ENCODE results near the gene CDK5R2. TPM values are rescaled to one million over a fixed set of nuclear protein-coding genes. Genes with fewer than 3 reads are reported as not detected.
A peak's percentile ranks its signal among the peaks of the same experiment; 100 is the strongest.

CDK5R2 gene
- polyA plus RNA-seq, 1 donor (not counting 4 experiments of a cell fraction or from before 2014, with no cell fraction given), result not detected

DNA sequence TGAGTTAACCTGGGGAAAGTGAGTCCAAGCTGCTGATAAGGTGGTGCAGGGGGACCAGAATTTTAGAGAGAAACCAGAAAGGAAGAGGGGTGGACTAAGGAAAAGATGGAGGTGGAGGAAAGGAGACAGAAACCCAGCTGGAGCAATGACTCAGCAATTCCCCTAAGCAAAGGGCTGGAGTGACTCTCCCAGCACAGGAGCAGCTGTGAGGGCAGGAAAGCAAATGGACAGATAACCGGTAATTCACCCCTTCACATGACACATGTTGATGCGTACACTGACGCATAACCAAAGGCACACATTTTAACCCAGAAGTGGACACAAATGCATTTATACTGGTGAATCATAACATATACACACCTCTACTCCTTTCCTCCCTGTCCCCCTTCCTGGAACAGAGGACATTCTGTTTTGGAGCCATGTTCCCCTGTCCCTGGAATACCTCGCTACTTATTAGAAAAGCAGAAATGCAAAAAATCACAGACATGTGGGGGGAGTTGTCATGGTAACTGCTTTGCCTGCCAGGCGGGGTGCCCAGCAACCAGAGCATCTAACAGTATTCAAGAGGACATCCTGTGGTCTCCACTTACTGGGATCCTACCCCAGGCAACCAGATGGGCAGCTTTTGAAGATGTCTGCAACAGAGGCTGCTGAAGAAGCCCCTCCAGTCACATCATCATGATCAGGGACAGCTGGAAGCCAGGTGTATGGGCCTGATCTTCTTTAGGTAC, 4.7 kb downstream of the CDK5R2 start:
- Histone ChIP-seq H3K4me3 (ENCODE audit: control insufficient read depth in 2 of 3, extremely low read depth in 1 of 3, insufficient read depth in 2 of 3, low read depth in 1 of 3, low read length in 3 of 3) (no peak overlapping the region), H3K9me1 (ENCODE audit: control insufficient read depth, extremely low read depth, insufficient read depth, low read length) (no peaks in the 10 kb centered on the region), H3K36me3 (ENCODE audit: control insufficient read depth in 2 of 2, extremely low read depth in 1 of 2, insufficient read depth in 2 of 2, low read length in 2 of 2) (no peaks in the 10 kb centered on the region), H3K4me2 (ENCODE audit: control insufficient read depth, extremely low read depth, insufficient read depth, low read depth, low read length) (peak overlapping the region; percentile 77), H2AFZ (ENCODE audit: control insufficient read depth, low read length) (no peak overlapping the region), H3K9me3 (ENCODE audit: control insufficient read depth, low read depth, low read length) (no peaks in the 10 kb centered on the region), H4K20me1 (ENCODE audit: control insufficient read depth, extremely low read depth, insufficient read depth, low read length) (peaks cover 8% of the 10 kb centered on the region), H3K79me2 (ENCODE audit: control insufficient read depth, insufficient read depth, low read length) (no peaks in the 10 kb centered on the region), H3K27me3 (ENCODE audit: control insufficient read depth, extremely low read depth, insufficient read depth, low read length) (peaks cover 42% of the 10 kb centered on the region), H3K9ac (ENCODE audit: control insufficient read depth, extremely low read depth, insufficient read depth, low read length) (no peak overlapping the region), H3K4me1 (ENCODE audit: control insufficient read depth, extremely low read depth, insufficient read depth, low read length) (peaks cover 10% of the 10 kb centered on the region), H3K27ac (ENCODE audit: control insufficient read depth, insufficient read depth, low read length) (peak overlapping the region; percentile 8)
- dilution Hi-C loops (cut with MboI; ENCODE audit: extremely low pct_ligation_motif_present, low sequenced_read_pairs), result no loop called here
- peak; percentile 50 for DNase-seq (ENCODE audit: low read depth, low spot score)
- TF ChIP-seq, protein P1, sequence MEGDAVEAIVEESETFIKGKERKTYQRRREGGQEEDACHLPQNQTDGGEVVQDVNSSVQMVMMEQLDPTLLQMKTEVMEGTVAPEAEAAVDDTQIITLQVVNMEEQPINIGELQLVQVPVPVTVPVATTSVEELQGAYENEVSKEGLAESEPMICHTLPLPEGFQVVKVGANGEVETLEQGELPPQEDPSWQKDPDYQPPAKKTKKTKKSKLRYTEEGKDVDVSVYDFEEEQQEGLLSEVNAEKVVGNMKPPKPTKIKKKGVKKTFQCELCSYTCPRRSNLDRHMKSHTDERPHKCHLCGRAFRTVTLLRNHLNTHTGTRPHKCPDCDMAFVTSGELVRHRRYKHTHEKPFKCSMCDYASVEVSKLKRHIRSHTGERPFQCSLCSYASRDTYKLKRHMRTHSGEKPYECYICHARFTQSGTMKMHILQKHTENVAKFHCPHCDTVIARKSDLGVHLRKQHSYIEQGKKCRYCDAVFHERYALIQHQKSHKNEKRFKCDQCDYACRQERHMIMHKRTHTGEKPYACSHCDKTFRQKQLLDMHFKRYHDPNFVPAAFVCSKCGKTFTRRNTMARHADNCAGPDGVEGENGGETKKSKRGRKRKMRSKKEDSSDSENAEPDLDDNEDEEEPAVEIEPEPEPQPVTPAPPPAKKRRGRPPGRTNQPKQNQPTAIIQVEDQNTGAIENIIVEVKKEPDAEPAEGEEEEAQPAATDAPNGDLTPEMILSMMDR (optimal IDR thresholded peaks at IDR 0.05 in 1 of 3, IDR thresholded peaks at IDR 0.05 in 1 of 3, conservative IDR thresholded peaks at IDR 0.05 in 1 of 3; ENCODE audit: extremely low read depth in 1 of 3, insufficient read depth in 2 of 3, low read length in 3 of 3), result no peak
- no peak for TF ChIP-seq EZH2 (IDR thresholded peaks at IDR 0.05; ENCODE audit: low read length)
- no peak for FAIRE-seq

DNA sequence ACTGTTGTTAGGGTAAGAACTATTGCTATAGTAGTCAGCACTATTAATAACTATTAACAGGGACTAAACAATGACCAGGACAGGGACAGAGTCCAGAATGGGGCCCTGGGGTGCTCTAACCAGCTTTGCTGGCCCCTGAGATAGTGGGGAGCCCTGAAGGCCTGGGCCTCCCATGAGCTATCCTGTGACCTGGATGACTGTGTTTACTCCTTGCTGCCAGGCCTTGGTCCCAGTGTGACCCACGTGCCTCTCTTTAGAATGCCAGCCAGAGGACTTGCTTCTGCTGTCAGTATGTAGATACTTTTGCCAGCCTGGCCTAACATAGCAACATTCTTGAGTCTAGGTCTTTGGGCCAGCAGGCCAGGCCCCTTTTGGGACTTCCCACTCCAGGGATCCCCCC, 11.4 kb downstream of the CDK5R2 start:
- Histone ChIP-seq H3K27ac (ENCODE audit: control insufficient read depth, insufficient read depth, low read length) (no peak overlapping the region), H3K27me3 (ENCODE audit: control insufficient read depth, extremely low read depth, insufficient read depth, low read length) (peaks cover 20% of the 10 kb centered on the region), H3K36me3 (ENCODE audit: control insufficient read depth in 2 of 2, extremely low read depth in 1 of 2, insufficient read depth in 2 of 2, low read length in 2 of 2) (no peaks in the 10 kb centered on the region), H3K9me3 (ENCODE audit: control insufficient read depth, low read depth, low read length) (no peaks in the 10 kb centered on the region), H3K4me3 (ENCODE audit: control insufficient read depth in 2 of 3, extremely low read depth in 1 of 3, insufficient read depth in 2 of 3, low read depth in 1 of 3, low read length in 3 of 3) (no peak overlapping the region), H4K20me1 (ENCODE audit: control insufficient read depth, extremely low read depth, insufficient read depth, low read length) (peaks cover 2% of the 10 kb centered on the region), H3K9me1 (ENCODE audit: control insufficient read depth, extremely low read depth, insufficient read depth, low read length) (no peaks in the 10 kb centered on the region), H3K4me2 (ENCODE audit: control insufficient read depth, extremely low read depth, insufficient read depth, low read depth, low read length) (no peak overlapping the region), H3K9ac (ENCODE audit: control insufficient read depth, extremely low read depth, insufficient read depth, low read length) (no peak overlapping the region), H3K79me2 (ENCODE audit: control insufficient read depth, insufficient read depth, low read length) (no peaks in the 10 kb centered on the region), H3K4me1 (ENCODE audit: control insufficient read depth, extremely low read depth, insufficient read depth, low read length) (no peaks in the 10 kb centered on the region), H2AFZ (ENCODE audit: control insufficient read depth, low read length) (no peak overlapping the region)
- dilution Hi-C loops (cut with MboI; ENCODE audit: extremely low pct_ligation_motif_present, low sequenced_read_pairs), result no loop called here
- FAIRE-seq (no peak), DNase-seq (ENCODE audit: low read depth, low spot score) (no peak)
- no peak for TF ChIP-seq EZH2 (IDR thresholded peaks at IDR 0.05; ENCODE audit: low read length)
- TF ChIP-seq, protein P1 (optimal IDR thresholded peaks at IDR 0.05 in 1 of 3, IDR thresholded peaks at IDR 0.05 in 1 of 3, conservative IDR thresholded peaks at IDR 0.05 in 1 of 3; ENCODE audit: extremely low read depth in 1 of 3, insufficient read depth in 2 of 3, low read length in 3 of 3), result no peak
